ENCODE measurements around the gene ARHGEF17. TPM values are rescaled to one million over a fixed set of nuclear protein-coding genes. Genes with fewer than 3 reads are reported as not detected.
A peak's percentile ranks its signal among the peaks of the same experiment; 100 is the strongest.

The ARHGEF17 gene
- polyA plus RNA-seq, 4 donors, result 0.67 to 54.8 (median 6.5) TPM

DNA sequence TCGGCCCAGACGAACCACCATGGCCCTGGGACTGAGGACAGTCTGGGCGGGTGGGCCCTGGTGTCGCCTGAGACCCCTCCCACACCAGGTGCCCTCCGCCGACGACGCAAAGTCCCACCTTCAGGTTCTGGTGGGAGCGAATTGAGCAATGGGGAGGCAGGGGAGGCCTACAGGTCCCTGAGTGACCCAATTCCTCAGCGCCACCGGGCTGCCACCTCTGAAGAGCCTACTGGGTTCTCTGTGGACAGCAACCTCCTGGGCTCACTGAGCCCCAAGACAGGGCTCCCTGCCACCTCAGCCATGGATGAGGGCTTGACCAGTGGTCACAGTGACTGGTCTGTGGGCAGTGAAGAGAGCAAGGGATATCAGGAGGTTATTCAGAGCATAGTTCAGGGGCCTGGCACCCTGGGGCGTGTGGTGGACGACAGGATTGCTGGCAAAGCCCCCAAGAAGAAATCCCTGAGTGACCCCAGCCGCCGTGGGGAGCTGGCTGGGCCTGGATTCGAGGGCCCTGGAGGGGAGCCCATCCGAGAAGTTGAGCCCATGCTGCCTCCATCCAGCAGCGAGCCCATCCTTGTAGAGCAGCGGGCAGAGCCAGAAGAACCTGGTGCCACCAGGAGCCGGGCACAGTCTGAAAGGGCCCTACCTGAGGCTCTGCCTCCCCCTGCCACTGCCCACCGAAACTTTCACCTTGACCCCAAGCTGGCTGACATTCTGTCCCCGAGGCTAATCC, 2.8 kb downstream of the ARHGEF17 start:
- H3K9me3 ChIP-seq (ENCODE audit: control insufficient read depth in 2 of 2, insufficient read depth in 1 of 2, low read depth in 1 of 2, low read length in 1 of 2), result no peaks in the 10 kb centered on the region
- DNase-seq, result no peak
- H3K27ac ChIP-seq (ENCODE audit: low read depth in 1 of 3, low read length in 2 of 3), result peak overlapping the region in 1 of 3 donors; percentile 59
- peaks cover 0 to 56% (median 0%) of the 10 kb centered on the region in 3 donors for H3K36me3 ChIP-seq (ENCODE audit: control insufficient read depth in 3 of 3, insufficient read depth in 2 of 3, low read depth in 1 of 3, low read length in 3 of 3)
- 74 to 88% (median 84%) methylated on average over 22 of the region's 22 CpGs for WGBS, 3 donors
- H3K4me3 ChIP-seq (ENCODE audit: low read depth in 1 of 3, low read length in 3 of 3), result peak overlapping the region in 1 of 3 donors; percentile 72
- H3K27me3 ChIP-seq (ENCODE audit: control insufficient read depth in 3 of 3, insufficient read depth in 3 of 3, low read length in 3 of 3), result no peaks in the 10 kb centered on the region
- H3K4me1 ChIP-seq (ENCODE audit: control insufficient read depth in 3 of 3, insufficient read depth in 2 of 3, low read depth in 1 of 3, low read length in 2 of 3), result peaks cover 0 to 74% (median 4%) of the 10 kb centered on the region in 3 donors
- FAIRE-seq, result no peak

GRCh38 chr11:73311394-73311869, 3.4 kb downstream of the ARHGEF17 start:
- H3K9me3 ChIP-seq (ENCODE audit: control insufficient read depth in 2 of 2, insufficient read depth in 1 of 2, low read depth in 1 of 2, low read length in 1 of 2), result no peaks in the 10 kb centered on the region
- FAIRE-seq, result no peak
- no peak for DNase-seq
- peaks cover 0 to 77% (median 4%) of the 10 kb centered on the region in 3 donors for H3K4me1 ChIP-seq (ENCODE audit: control insufficient read depth in 3 of 3, insufficient read depth in 2 of 3, low read depth in 1 of 3, low read length in 2 of 3)
- H3K36me3 ChIP-seq (ENCODE audit: control insufficient read depth in 3 of 3, insufficient read depth in 2 of 3, low read depth in 1 of 3, low read length in 3 of 3), result peaks cover 0 to 59% (median 0%) of the 10 kb centered on the region in 3 donors
- WGBS, 3 donors, result 68 to 84% (median 77%) methylated on average over 17 to 18 of the region's 18 CpGs
- H3K4me3 ChIP-seq (ENCODE audit: low read depth in 1 of 3, low read length in 3 of 3), result peak overlapping the region in 1 of 3 donors; percentile 72
- peak overlapping the region in 1 of 3 donors; percentile 2 for H3K27ac ChIP-seq (ENCODE audit: low read depth in 1 of 3, low read length in 2 of 3)
- no peaks in the 10 kb centered on the region for H3K27me3 ChIP-seq (ENCODE audit: control insufficient read depth in 3 of 3, insufficient read depth in 3 of 3, low read length in 3 of 3)

DNA sequence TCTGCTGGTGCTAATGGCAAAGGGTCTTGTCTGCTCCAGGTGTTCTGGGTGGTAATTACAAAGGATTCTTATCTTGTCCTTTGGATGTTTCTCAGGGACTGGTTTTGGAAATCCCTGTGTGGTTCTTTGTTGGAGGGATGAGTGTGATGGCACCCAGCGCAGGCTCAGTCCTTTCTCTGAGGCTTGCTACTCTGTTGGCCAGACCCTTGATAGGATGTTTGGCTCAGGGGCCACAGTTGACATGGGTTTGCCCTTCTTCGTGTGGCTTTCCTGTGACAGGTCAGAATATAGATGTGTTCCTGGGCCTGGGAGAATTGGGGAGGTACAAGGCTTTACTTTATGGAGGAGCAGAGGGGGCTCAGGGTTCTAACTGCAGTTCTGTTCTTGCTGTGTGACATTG, 4.0 kb downstream of the ARHGEF17 start:
- H3K4me3 ChIP-seq (ENCODE audit: low read depth in 1 of 3, low read length in 3 of 3), result peak overlapping the region in 1 of 3 donors; percentile 72
- no peak for FAIRE-seq
- H3K4me1 ChIP-seq (ENCODE audit: control insufficient read depth in 3 of 3, insufficient read depth in 2 of 3, low read depth in 1 of 3, low read length in 2 of 3), result peaks cover 0 to 77% (median 4%) of the 10 kb centered on the region in 3 donors
- peak overlapping the region in 2 of 3 donors; percentile 45 to 74 for H3K27ac ChIP-seq (ENCODE audit: low read depth in 1 of 3, low read length in 2 of 3)
- no peaks in the 10 kb centered on the region for H3K27me3 ChIP-seq (ENCODE audit: control insufficient read depth in 3 of 3, insufficient read depth in 3 of 3, low read length in 3 of 3)
- DNase-seq, result no peak
- H3K36me3 ChIP-seq (ENCODE audit: control insufficient read depth in 3 of 3, insufficient read depth in 2 of 3, low read depth in 1 of 3, low read length in 3 of 3), result peaks cover 0 to 65% (median 0%) of the 10 kb centered on the region in 3 donors
- H3K9me3 ChIP-seq (ENCODE audit: control insufficient read depth in 2 of 2, insufficient read depth in 1 of 2, low read depth in 1 of 2, low read length in 1 of 2), result no peaks in the 10 kb centered on the region
- WGBS, 3 donors, result 55 to 72% (median 69%) methylated on average over 2 of the region's 2 CpGs

GRCh38 chr11:73312851-73313327, 4.8 kb downstream of the ARHGEF17 start:
- FAIRE-seq, result no peak
- no peak for DNase-seq
- 69 to 87% (median 80%) methylated on average over 6 of the region's 6 CpGs for WGBS, 3 donors

DNA sequence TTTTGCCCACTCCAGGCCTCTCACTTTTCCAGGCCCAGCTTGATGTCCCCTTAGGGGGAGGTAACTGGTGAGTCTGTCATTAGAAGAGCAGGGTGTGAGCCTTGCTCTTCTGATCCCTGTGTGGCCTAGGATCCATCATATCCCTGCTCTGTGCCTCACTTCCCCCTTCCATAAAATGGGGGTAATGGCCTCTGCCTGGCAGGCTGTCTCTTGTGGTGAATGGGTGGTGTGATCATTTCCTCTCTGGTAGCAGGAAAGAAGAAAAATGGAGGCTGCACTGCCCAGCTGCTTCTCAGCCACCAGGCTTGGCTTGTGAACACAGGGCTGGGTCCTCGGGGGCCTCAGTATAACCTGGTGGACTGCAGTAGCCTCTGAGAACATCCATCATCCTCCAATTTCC, 5.6 kb downstream of the ARHGEF17 start:
- Histone ChIP-seq H3K27me3 (ENCODE audit: control insufficient read depth in 3 of 3, insufficient read depth in 3 of 3, low read length in 3 of 3) (no peaks in the 10 kb centered on the region), H3K4me1 (ENCODE audit: control insufficient read depth in 3 of 3, insufficient read depth in 2 of 3, low read depth in 1 of 3, low read length in 2 of 3) (peaks cover 0 to 86% (median 8%) of the 10 kb centered on the region in 3 donors), H3K9me3 (ENCODE audit: control insufficient read depth in 2 of 2, insufficient read depth in 1 of 2, low read depth in 1 of 2, low read length in 1 of 2) (no peaks in the 10 kb centered on the region), H3K27ac (ENCODE audit: low read depth in 1 of 3, low read length in 2 of 3) (peak overlapping the region in 2 of 3 donors; percentile 32 to 74), H3K36me3 (ENCODE audit: control insufficient read depth in 3 of 3, insufficient read depth in 2 of 3, low read depth in 1 of 3, low read length in 3 of 3) (peaks cover 0 to 82% (median 0%) of the 10 kb centered on the region in 3 donors), H3K4me3 (ENCODE audit: low read depth in 1 of 3, low read length in 3 of 3) (peak overlapping the region in 1 of 3 donors; percentile 72)
- FAIRE-seq (no peak), DNase-seq (no peak)
- 29 to 82% (median 71%) methylated on average over 1 of the region's 1 CpG for WGBS, 3 donors

More at GRCh38 chr11:73312851-73313327, 4.8 kb downstream of the ARHGEF17 start:
- H3K9me3 ChIP-seq (ENCODE audit: control insufficient read depth in 2 of 2, insufficient read depth in 1 of 2, low read depth in 1 of 2, low read length in 1 of 2), result no peaks in the 10 kb centered on the region
- H3K27me3 ChIP-seq (ENCODE audit: control insufficient read depth in 3 of 3, insufficient read depth in 3 of 3, low read length in 3 of 3), result no peaks in the 10 kb centered on the region
- peaks cover 0 to 74% (median 0%) of the 10 kb centered on the region in 3 donors for H3K36me3 ChIP-seq (ENCODE audit: control insufficient read depth in 3 of 3, insufficient read depth in 2 of 3, low read depth in 1 of 3, low read length in 3 of 3)
- peak overlapping the region in 2 of 3 donors; percentile 32 to 74 for H3K27ac ChIP-seq (ENCODE audit: low read depth in 1 of 3, low read length in 2 of 3)
- peak overlapping the region in 1 of 3 donors; percentile 72 for H3K4me3 ChIP-seq (ENCODE audit: low read depth in 1 of 3, low read length in 3 of 3)
- peaks cover 0 to 84% (median 8%) of the 10 kb centered on the region in 3 donors for H3K4me1 ChIP-seq (ENCODE audit: control insufficient read depth in 3 of 3, insufficient read depth in 2 of 3, low read depth in 1 of 3, low read length in 2 of 3)

- FAIRE-seq (no peak), DNase-seq (peak in 1 of 2 donors; percentile 88)
- Histone ChIP-seq H3K9me3 (ENCODE audit: control insufficient read depth in 2 of 2, insufficient read depth in 1 of 2, low read depth in 1 of 2, low read length in 1 of 2) (no peaks in the 10 kb centered on the region), H3K36me3 (ENCODE audit: control insufficient read depth in 3 of 3, insufficient read depth in 2 of 3, low read depth in 1 of 3, low read length in 3 of 3) (peaks cover 0 to 85% (median 0%) of the 10 kb centered on the region in 3 donors), H3K27me3 (ENCODE audit: control insufficient read depth in 3 of 3, insufficient read depth in 3 of 3, low read length in 3 of 3) (no peaks in the 10 kb centered on the region), H3K27ac (ENCODE audit: low read depth in 1 of 3, low read length in 2 of 3) (peak overlapping the region in 2 of 3 donors; percentile 32 to 74), H3K4me3 (ENCODE audit: low read depth in 1 of 3, low read length in 3 of 3) (peak overlapping the region in 1 of 3 donors; percentile 72), H3K4me1 (ENCODE audit: control insufficient read depth in 3 of 3, insufficient read depth in 2 of 3, low read depth in 1 of 3, low read length in 2 of 3) (peaks cover 0 to 85% (median 8%) of the 10 kb centered on the region in 3 donors)
- 53 to 67% (median 66%) methylated on average over 10 to 11 of the region's 11 CpGs for WGBS, 3 donors
These were observed 6.3 kb downstream of the ARHGEF17 start for GRCh38 chr11:73314117-73314961.

GRCh38 chr11:73315293-73316020, 7.4 kb downstream of the ARHGEF17 start:
- DNase-seq, result no peak
- peaks cover 0 to 85% (median 0%) of the 10 kb centered on the region in 3 donors for H3K36me3 ChIP-seq (ENCODE audit: control insufficient read depth in 3 of 3, insufficient read depth in 2 of 3, low read depth in 1 of 3, low read length in 3 of 3)
- H3K27me3 ChIP-seq (ENCODE audit: control insufficient read depth in 3 of 3, insufficient read depth in 3 of 3, low read length in 3 of 3), result no peaks in the 10 kb centered on the region
- no peak for FAIRE-seq
- no peak overlapping the region for H3K4me3 ChIP-seq (ENCODE audit: low read depth in 1 of 3, low read length in 3 of 3)
- H3K4me1 ChIP-seq (ENCODE audit: control insufficient read depth in 3 of 3, insufficient read depth in 2 of 3, low read depth in 1 of 3, low read length in 2 of 3), result peaks cover 0 to 74% (median 8%) of the 10 kb centered on the region in 3 donors
- H3K9me3 ChIP-seq (ENCODE audit: control insufficient read depth in 2 of 2, insufficient read depth in 1 of 2, low read depth in 1 of 2, low read length in 1 of 2), result no peaks in the 10 kb centered on the region
- peak overlapping the region in 2 of 3 donors; percentile 32 to 74 for H3K27ac ChIP-seq (ENCODE audit: low read depth in 1 of 3, low read length in 2 of 3)
- 53 to 79% (median 76%) methylated on average over 7 to 9 of the region's 9 CpGs for WGBS, 3 donors

Measured in small intestine (tissue), 7 donors.